GM21723 (cell line): ENCODE results near the gene GHRH.

Source experiments
- ATAC-seq: cut with Tn5 transposase; IDR thresholded peaks from one replicate; pipeline ENCODE4 v1.9.1; 2021; ENCODE audit warnings: mild to moderate bottlenecking, moderate library complexity; ENCODE audit not compliant: unreplicated experiment

GHRH gene

GRCh38 chr20:37238935-37239451, 22.6 kb downstream of the GHRH start:
- ATAC-seq: no peak

GRCh38 chr20:37238426-37238825, 23.2 kb downstream of the GHRH start:
- no peak for ATAC-seq

DNA sequence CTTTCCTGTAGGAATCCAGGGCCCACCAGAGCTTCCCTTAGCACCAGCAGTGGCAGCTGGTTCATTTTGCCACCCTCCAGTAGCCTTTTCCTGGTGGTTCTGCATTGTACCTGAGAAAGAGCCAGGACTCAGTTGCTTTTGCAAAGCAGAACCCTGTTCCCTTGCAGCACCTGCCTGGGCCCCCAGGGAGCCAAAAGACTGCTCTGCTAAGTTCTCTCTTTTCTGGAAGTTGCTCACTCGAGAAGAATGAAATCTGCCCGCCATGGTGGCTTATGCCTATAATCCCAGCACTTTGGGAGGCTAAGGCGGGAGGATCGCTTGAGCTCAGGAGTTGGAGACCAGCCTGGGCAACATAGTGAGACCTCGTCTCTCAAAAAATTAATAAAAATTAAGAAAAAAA, 24.0 kb downstream of the GHRH start:
- no peak for ATAC-seq

DNA sequence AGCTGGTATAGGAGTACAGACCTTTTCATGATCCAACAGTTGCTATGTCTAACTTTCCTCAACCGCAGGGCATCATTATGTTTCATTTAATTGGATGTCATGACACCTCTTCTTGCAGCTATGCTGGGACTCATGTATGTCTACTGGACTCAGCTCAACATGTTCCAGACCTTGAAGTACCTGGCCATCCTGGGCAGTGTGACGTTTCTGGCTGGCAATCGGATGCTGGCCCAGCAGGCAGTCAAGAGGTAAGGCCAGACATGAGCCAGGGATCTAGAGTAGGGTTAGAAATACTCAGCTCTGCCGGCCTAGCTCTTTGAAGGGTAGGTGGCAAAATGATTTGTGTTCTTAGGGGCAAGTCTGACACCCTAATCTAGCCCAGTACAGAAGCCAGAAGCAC, 25.2 kb downstream of the GHRH start:
- no peak for ATAC-seq

GRCh38 chr20:37235065-37235464, 26.5 kb downstream of the GHRH start:
- no peak for ATAC-seq

DNA sequence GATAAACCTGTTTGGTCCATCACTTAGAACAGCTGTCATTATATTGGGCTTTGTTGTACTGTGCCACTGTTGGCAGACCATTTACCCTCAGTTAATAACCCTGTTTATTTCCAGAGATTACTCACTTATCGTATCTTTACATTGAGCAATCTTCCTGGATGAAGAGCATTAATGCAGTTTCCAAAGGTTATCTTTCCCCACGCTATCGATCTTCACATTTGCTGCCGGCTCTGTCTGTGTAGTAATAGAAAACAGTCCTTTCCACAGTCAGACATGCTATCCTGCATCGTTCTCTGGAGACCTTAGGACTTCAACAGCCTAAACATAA, 27.4 kb downstream of the GHRH start:
- no peak for ATAC-seq

- ATAC-seq: no peak
Measured at GRCh38 chr20:37233548-37234253, 27.9 kb downstream of the GHRH start.

GRCh38 chr20:37231947-37232630, 29.5 kb downstream of the GHRH start:
- no peak for ATAC-seq

- ATAC-seq: no peak
Measured at GRCh38 chr20:37230200-37230599, 31.4 kb downstream of the GHRH start.

DNA sequence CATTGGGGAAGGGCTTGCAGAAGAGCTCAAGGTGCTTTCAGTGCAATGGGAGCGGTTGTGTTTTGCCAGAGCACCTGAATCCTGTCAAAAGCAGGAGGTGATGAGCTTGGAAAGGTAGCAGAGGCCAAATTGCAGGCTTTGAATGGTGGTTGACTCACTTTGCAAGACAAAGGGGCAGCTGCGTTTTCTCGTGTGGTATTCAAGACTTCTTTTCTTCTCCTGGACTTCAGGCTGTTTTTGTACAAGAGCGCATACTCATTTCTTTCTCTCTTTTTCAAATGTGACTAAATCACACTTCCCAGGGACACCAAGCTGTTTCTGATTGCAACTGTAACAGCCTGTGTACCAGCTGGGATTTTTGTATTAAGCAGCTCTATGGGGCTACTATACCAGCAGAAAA, 32.3 kb downstream of the GHRH start:
- ATAC-seq: no peak

DNA sequence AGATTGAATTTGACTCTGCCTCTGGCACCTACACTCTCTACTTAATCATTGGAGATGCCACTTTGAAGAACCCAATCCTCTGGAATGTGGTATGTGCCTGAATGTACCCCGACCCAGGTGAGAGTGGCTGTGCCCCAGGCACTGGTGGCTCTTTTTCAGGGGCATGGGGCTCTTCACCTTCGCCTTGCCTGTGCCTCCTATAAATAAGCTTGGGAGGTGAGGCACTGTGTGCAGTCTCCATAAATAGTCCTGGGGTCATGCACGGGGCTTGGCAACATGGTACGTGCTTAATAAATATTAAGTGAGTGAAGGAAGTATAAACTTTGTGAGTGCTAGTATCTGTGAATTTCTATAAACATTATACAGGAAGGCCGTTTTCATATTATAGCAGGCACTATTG, 33.0 kb downstream of the GHRH start:
- no peak for ATAC-seq

GRCh38 chr20:37228082-37228481, 33.5 kb downstream of the GHRH start:
- no peak for ATAC-seq

- no peak for ATAC-seq
Measured at GRCh38 chr20:37226889-37227288, 34.7 kb downstream of the GHRH start.

GRCh38 chr20:37225146-37225545, 36.5 kb downstream of the GHRH start:
- ATAC-seq: no peak

- ATAC-seq: no peak
Measured at GRCh38 chr20:37223053-37223452, 38.6 kb downstream of the GHRH start.

DNA sequence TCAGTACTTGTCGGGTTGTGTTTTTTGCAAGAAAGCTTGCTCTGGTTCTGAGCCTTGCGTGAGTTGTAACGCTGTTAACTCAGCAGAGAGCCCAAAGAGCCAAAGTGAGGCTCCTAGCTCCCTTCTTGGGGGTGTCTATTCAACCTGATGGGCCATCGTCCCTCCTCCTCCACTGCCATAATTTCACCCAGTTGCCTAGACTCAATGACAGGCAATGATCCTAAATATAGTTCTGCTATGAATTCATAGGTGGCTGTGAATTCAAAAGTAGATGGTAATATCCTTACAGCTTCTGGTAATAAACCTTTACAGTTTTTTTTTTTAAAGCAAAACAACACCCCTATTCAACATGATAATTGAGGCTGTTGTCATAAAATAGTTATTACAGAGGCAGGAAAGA, 39.5 kb downstream of the GHRH start:
- ATAC-seq: no peak

DNA sequence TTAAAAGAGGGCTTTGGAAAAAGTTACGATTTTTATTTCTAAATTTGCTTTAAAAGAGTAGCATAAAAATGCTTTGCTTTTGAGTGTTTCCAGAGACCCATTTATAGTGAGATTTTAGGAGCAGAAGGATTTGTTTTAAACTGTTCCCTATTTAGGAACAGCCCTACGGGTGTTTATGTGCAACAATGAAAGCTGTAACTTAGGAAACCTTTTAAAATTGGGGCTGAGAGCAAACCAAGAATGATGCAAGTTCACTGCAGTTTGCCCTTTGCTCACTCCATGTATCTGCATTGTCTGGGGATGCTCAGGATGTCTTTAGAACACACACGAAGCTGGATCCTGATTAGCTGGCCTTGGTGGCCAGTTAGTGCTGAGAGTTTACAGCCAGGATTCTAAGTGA, 40.9 kb downstream of the GHRH start:
- ATAC-seq: no peak

- no peak for ATAC-seq
Measured at GRCh38 chr20:37219751-37220668, 41.6 kb downstream of the GHRH start.

DNA sequence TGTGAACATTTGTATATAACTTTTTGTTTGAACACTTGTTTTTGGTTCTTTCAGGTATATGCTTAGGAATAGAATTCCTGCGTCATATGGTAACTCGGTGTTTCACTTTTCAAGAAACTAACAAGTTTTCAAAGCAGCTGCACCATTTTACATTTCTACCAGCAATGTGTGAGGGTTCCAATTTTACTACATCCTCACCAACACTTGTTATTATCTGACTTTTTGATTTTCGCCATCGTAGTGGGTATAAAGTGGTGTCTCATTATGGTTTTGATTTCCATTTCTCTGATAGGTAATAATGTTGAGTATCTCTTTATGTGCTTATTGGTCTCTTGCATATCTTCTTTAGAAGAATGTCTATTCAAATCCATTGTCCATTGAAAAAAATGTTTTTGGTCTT, 42.6 kb downstream of the GHRH start:
- no peak for ATAC-seq

GRCh38 chr20:37218441-37218840, 43.2 kb downstream of the GHRH start:
- ATAC-seq: no peak

- ATAC-seq: no peak
Measured at GRCh38 chr20:37209661-37210314, 51.8 kb downstream of the GHRH start.
